Central memory CD8-positive, alpha-beta T cell (primary cell): ENCODE data around the gene VEGFD.

Source experiments
- ATAC-seq: fragments of 150-1000 bp; cut with Tn5 transposase; replicated peaks from 2 replicates; pipeline ENCODE4 v1.10.0; 2022; ENCODE audit warnings: mild to moderate bottlenecking, moderate FRiP score, moderate number of reproducible peaks; ENCODE audit not compliant: poor library complexity, severe bottlenecking; ENCODE audit errors: extremely low read depth
- DNase-seq, 2 donors: peaks; one replicate each; pipeline ENCODE4 v3.0.0; 2021; ENCODE audit warnings: low spot score in 2 of 2
- H3K27ac Mint-ChIP-seq: one replicate; pipeline ENCODE4 v1.8.0; 2022; ENCODE audit warnings: low read depth, mild to moderate bottlenecking, moderate library complexity, mixed read lengths
- H3K27me3 Mint-ChIP-seq: one replicate; pipeline ENCODE4 v1.8.0; 2022; ENCODE audit warnings: mixed read lengths
- H3K36me3 Mint-ChIP-seq: one replicate; pipeline ENCODE4 v1.8.0; 2022; ENCODE audit warnings: mild to moderate bottlenecking, moderate library complexity, mixed read lengths; ENCODE audit not compliant: insufficient read depth
- H3K4me1 Mint-ChIP-seq: one replicate; pipeline ENCODE4 v1.8.0; 2022; ENCODE audit warnings: mixed read lengths
- H3K4me3 Mint-ChIP-seq: one replicate; pipeline ENCODE4 v1.8.0; 2022; ENCODE audit warnings: mild to moderate bottlenecking, moderate library complexity, mixed read lengths
- H3K9me3 Mint-ChIP-seq: one replicate; pipeline ENCODE4 v1.8.0; 2022; ENCODE audit warnings: mixed read lengths

VEGFD gene

DNA sequence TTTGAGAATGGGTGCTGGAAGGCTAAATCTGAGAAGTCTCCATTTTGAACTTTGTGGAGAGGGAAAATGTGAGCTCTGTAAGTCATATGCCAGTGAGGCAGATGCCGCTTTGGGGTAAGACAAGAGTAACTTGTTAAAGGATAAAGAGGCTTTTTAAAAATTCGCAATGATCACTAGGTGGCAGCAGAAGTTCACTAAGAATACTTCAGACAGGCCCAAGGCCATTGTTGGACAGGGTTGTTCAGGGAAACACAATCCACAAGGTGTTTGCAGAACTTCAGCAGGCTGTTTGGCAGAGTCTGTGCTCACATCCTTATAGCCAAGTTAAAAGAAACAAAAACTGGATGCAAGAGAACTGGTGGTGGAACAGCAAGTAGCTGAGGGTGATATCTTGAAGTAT, 35.2 kb downstream of the VEGFD start:
- no peaks in the 10 kb centered on the region for H3K4me1 Mint-ChIP-seq
- peaks cover 4% of the 10 kb centered on the region for H3K27me3 Mint-ChIP-seq
- no peaks in the 10 kb centered on the region for H3K36me3 Mint-ChIP-seq
- no peak overlapping the region for H3K27ac Mint-ChIP-seq
- H3K9me3 Mint-ChIP-seq, result no peaks in the 10 kb centered on the region
- ATAC-seq (no peak), DNase-seq (no peak)
- H3K4me3 Mint-ChIP-seq, result no peak overlapping the region

DNA sequence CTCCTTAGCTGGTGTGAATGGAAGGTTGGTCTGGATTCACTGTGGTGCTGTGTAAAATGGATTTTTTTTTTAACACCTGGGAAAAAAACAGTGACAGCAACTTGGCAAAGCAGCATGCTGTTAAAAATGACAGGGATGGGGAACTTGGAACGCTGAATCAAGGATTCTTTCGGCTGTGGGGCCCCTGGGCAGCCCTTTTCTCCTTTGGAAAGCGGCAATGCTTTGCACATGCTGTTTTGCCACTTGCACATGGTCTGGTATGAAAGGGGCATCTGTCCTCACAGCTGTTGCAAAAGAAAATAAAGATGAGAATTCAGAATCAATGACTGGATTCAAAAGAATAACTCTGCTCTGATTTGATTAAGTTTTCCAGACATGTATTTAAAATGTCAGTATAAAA, 38.2 kb downstream of the VEGFD start:
- Mint-ChIP-seq H3K36me3 (no peaks in the 10 kb centered on the region), H3K9me3 (no peaks in the 10 kb centered on the region), H3K4me3 (no peak overlapping the region), H3K27ac (no peak overlapping the region), H3K4me1 (no peaks in the 10 kb centered on the region), H3K27me3 (peaks cover 16% of the 10 kb centered on the region)
- ATAC-seq (no peak), DNase-seq (no peak)

DNA sequence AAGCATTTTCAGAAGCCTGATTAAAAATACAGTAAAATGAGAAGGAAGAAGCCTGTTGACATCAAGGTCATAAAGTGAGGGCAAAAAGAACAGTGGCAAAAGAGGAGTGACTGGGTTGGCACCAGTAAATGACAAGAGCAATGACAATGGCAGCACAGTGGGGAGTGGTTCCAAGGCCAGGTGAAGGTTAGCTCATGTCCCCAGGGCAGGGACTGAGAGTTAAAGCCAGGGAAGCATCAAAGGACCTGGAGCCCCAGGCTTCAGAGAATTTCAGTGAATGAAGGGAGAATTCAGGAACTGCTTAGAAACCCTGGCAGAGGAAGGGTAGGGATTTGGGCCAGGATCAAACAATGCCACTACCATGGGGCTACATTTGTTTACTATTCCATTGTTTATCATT, 40.1 kb downstream of the VEGFD start:
- H3K4me3 Mint-ChIP-seq, result no peak overlapping the region
- H3K27me3 Mint-ChIP-seq, result peaks cover 24% of the 10 kb centered on the region
- no peaks in the 10 kb centered on the region for H3K9me3 Mint-ChIP-seq
- H3K36me3 Mint-ChIP-seq, result no peaks in the 10 kb centered on the region
- H3K4me1 Mint-ChIP-seq, result no peaks in the 10 kb centered on the region
- DNase-seq (no peak), ATAC-seq (no peak)
- H3K27ac Mint-ChIP-seq, result no peak overlapping the region

DNA sequence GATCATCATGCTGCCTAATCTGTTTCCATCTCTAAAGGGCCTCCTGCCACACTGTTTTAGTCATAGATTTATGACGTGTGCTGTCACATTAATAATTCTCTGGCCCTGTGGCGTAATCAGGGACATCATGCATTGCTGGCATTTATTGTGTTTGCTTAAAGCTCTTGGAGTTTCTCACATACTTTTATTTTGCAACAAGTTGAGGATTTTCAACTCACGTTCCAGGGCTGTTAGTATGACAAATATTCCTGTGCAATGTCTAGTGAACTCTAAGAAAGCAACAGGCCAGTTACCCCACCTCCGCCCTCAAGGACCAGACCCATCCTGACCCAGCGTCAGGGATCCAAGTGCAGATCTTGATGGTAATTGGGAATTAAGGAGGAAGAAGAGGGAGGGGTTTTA, 41.1 kb downstream of the VEGFD start:
- no peaks in the 10 kb centered on the region for H3K9me3 Mint-ChIP-seq
- no peak for DNase-seq

DNA sequence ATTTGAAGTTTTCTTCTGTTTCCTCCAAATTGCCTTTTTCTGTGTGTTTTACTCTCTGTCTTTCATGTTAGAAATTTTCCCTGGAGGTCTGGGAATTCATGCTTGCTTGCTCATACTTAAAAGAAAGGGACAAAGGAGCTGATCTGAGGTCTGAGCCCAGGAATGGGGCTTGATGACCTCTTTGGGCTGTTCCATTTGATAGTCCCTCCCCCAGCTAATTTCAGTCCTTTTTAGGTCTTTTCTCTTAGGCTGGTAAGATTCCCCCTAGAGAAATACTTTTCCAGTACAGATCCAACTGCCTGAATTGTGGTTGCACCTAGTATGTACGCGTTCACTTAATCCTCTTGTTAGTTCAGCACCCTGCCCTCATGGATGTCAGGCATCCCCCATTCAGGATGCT, 43.3 kb downstream of the VEGFD start:
- peaks cover 2% of the 10 kb centered on the region for H3K36me3 Mint-ChIP-seq
- no peak for ATAC-seq
- no peak overlapping the region for H3K4me3 Mint-ChIP-seq
- peaks cover 6% of the 10 kb centered on the region for H3K4me1 Mint-ChIP-seq
- peaks cover 36% of the 10 kb centered on the region for H3K27me3 Mint-ChIP-seq
- H3K9me3 Mint-ChIP-seq, result no peaks in the 10 kb centered on the region
- H3K27ac Mint-ChIP-seq, result no peak overlapping the region
- no peak for DNase-seq

More for the DNA sequence above, 41.1 kb downstream of the VEGFD start:
- Mint-ChIP-seq H3K27me3 (peaks cover 29% of the 10 kb centered on the region), H3K4me3 (no peak overlapping the region), H3K27ac (no peak overlapping the region), H3K4me1 (no peaks in the 10 kb centered on the region), H3K36me3 (no peaks in the 10 kb centered on the region)
- no peak for ATAC-seq

DNA sequence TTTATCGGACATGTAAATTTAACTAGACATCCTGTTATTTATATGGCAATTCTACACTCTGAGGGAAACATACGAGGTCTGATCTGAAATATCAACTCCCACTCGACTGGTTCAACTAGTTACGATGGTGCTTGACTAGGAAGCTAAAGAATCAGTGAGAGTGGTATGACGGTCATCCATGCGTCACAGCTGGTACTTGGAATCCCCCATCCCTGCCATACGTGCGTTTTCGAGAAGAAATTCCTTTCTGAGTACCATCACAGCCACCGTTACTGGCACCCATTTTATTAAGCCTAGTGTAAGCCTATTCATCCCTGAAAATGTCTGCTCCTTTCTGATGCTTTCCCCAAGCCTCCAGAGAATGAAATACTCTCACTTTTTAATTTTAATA, 48.2 kb downstream of the VEGFD start:
- ATAC-seq (peak; percentile 43), DNase-seq (peak; percentile 13 to 46)
- H3K9me3 Mint-ChIP-seq, result no peaks in the 10 kb centered on the region
- H3K27ac Mint-ChIP-seq, result peak overlapping the region; percentile 86
- H3K4me3 Mint-ChIP-seq, result peak overlapping the region; percentile 87
- H3K27me3 Mint-ChIP-seq, result peaks cover 20% of the 10 kb centered on the region
- peaks cover 13% of the 10 kb centered on the region for H3K4me1 Mint-ChIP-seq
- H3K36me3 Mint-ChIP-seq, result peaks cover 10% of the 10 kb centered on the region

DNA sequence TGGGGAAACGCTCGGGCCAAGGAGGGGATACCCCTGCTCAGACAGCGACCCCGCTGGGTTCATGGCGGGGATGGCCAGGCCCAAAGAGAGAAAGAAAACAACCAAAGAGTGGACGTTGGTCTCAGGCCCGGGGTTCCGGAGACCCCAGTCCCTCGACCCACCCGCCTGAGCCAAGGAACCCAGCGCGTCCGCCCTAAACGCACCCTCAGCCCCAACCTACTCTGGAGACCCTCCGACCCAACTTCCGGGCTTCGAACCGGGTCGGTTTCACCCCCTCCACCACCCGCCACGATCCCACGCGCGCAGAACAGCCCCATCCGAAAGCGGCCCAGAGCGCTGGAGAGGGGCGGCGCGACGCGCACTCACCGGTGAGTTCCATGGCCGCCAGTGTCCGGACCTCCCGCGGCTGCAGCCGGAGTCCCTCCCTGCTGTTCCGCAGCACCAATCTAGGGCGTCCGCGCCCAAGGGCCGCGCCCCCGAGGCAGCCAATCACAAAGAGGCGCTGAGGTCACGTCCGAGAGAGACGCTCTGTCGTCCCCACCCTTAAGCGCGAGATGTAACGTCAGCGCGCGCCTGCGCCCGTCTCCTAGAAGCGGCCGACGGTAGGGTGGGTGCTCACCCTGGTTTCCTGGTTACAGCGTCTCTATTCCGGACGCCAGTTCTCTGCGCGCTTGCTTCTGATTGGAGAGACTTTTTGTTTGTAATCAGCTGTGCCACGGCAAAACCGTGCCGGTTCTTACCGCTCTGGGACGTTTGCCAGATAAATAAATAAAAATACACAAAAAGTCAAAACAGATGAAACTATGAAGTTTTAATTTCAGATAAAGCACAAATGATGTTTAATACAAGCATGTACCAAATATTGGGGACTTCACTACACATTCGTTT, 48.8 kb downstream of the VEGFD start, which contains the start of gene PIGA:
PIGA (minus strand) TSS at position 389 of the 888 bp plus-strand sequence. CDS start 3,593 bp downstream, outside the sequence.
- Mint-ChIP-seq H3K27me3 (peaks cover 13% of the 10 kb centered on the region), H3K36me3 (peaks cover 13% of the 10 kb centered on the region), H3K4me3 (peak within 1 kb of the TSS; percentile 87), H3K9me3 (no peaks in the 10 kb centered on the region), H3K4me1 (peaks cover 13% of the 10 kb centered on the region), H3K27ac (peak within 1 kb of the TSS; percentile 86)
- peak; percentile 93 for ATAC-seq
- DNase-seq, result peak; percentile 70 to 88

DNA sequence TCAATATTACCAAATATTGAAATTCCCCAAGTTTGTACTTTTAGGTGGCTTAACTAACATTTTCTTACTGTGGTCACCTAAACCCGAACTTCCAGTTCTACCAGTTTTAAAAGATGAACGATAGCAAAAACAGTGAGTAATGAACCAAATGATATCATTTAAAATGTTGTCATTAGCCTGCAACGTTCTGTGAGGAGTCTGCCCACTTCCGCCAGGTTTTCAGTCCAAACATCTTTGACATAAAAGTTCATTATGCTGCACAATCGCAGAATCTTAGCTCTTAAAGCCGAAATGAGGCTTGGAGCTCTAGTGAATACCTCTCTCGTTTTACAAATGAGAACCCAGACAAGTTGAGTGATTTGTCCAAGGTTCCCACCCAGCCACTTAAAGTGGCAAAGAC, 49.7 kb downstream of the VEGFD start:
- no peak for DNase-seq
- peak overlapping the region; percentile 87 for H3K4me3 Mint-ChIP-seq
- H3K27me3 Mint-ChIP-seq, result peaks cover 12% of the 10 kb centered on the region
- no peaks in the 10 kb centered on the region for H3K9me3 Mint-ChIP-seq
- H3K4me1 Mint-ChIP-seq, result peaks cover 13% of the 10 kb centered on the region
- peaks cover 18% of the 10 kb centered on the region for H3K36me3 Mint-ChIP-seq
- H3K27ac Mint-ChIP-seq, result peak overlapping the region; percentile 86
- ATAC-seq, result peak; percentile 12

DNA sequence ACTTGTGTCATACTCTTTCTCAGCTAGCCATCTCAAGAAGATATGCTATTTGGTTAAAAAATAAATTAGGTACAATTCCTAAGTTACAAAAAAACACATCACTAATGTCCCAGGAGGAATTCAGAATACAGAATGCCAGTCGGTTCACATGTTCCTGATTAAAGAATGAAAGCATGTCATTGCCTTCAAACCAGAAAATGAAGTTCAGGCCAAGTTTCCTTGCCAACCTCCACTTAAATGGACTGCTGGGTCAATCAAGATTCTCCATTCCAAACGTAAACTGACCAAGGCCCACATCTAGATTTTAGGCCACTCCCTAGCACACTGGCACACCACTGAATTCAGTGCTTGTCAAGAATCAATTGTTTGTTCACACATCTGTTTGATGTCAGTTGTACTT, 55.4 kb downstream of the VEGFD start:
- H3K36me3 Mint-ChIP-seq, result peaks cover 18% of the 10 kb centered on the region
- no peak overlapping the region for H3K4me3 Mint-ChIP-seq
- DNase-seq, result no peak
- no peaks in the 10 kb centered on the region for H3K27me3 Mint-ChIP-seq
- ATAC-seq, result no peak
- no peaks in the 10 kb centered on the region for H3K9me3 Mint-ChIP-seq
- H3K27ac Mint-ChIP-seq, result no peak overlapping the region
- H3K4me1 Mint-ChIP-seq, result peaks cover 8% of the 10 kb centered on the region

DNA sequence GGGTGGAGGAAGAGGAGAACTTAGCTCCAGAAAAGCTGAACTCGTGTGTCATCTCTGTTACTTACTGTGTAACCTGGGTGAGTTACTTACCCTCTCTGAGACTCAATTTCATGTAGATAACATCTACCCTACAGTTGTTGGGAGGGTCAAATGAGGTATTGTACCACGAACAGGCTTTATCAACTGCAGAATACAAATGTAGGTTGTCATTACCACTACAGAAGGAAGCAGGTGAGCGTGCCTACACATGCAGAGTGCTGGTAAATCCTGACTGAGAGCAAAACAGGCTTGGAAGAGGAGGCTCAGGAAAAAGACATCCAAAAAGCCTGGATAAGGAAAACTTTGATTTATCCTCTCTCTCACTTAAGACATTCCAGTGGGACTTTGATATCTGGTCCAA, 56.1 kb downstream of the VEGFD start:
- DNase-seq (no peak), ATAC-seq (no peak)
- H3K27ac Mint-ChIP-seq, result no peak overlapping the region
- H3K36me3 Mint-ChIP-seq, result peaks cover 20% of the 10 kb centered on the region
- no peaks in the 10 kb centered on the region for H3K27me3 Mint-ChIP-seq
- H3K4me3 Mint-ChIP-seq, result no peak overlapping the region
- H3K4me1 Mint-ChIP-seq, result peaks cover 8% of the 10 kb centered on the region
- H3K9me3 Mint-ChIP-seq, result no peaks in the 10 kb centered on the region

DNA sequence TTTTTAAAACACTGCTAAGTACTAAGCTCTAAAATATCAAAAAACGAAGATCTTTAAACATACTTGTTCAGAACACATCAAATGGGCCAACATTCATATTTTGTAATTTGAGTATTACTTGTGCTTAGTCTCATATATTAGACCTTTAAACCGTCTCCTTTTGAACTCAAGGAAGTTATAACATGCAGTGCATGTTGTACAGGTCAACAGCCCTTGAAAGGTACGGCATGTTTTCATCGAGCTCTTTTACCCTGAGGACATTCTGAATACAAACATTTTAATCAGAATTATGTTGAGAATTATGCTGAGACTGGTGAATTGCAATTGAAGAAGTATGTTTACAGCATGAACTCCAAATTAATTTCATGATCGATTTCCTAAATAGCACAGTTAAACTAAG, 61.7 kb downstream of the VEGFD start:
- Mint-ChIP-seq H3K9me3 (no peaks in the 10 kb centered on the region), H3K4me3 (no peak overlapping the region), H3K27me3 (no peaks in the 10 kb centered on the region), H3K4me1 (no peaks in the 10 kb centered on the region), H3K36me3 (peaks cover 27% of the 10 kb centered on the region), H3K27ac (no peak overlapping the region)
- DNase-seq (no peak), ATAC-seq (no peak)

DNA sequence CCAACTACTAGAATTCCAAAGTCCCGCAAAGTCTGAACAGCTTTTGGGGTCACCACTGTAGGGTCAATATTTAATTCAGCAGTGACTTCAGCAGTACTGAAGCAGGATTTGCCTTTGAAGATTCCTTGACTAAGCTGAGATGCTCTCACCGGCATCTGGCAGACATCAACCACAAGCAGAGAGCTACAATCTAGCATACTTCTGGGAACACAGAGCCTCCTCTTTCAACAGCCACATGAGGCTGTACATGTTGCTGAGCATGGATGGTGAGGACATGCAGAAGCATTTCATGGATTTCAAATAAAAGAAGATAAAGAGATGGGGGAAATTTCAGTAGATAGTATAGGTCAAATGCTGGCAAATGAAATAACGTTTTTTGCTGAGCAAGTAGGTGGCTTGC, 62.1 kb downstream of the VEGFD start:
- Mint-ChIP-seq H3K27ac (no peak overlapping the region), H3K9me3 (no peaks in the 10 kb centered on the region), H3K36me3 (peaks cover 27% of the 10 kb centered on the region), H3K27me3 (no peaks in the 10 kb centered on the region), H3K4me1 (no peaks in the 10 kb centered on the region), H3K4me3 (no peak overlapping the region)
- ATAC-seq (no peak), DNase-seq (no peak)

DNA sequence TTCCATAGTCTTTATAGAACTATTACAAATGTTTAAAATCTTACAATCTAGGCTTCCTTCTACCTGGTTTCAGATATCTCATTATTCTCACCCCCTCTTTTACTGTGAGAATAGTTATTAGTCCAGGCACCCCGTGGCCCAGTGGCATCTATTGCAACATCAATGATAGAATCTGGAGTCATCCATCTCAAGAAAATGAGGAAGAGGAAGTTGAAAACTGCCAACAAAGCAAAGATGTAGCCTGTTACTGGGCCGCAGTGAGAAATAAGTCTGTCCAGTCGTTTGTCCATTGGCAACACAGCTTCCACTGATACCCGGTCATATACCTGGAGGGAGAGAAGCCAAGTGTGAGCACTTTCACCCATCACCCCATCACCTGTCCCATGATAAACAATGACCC, 62.8 kb downstream of the VEGFD start:
- DNase-seq (no peak), ATAC-seq (no peak)

More for the DNA sequence above, 62.8 kb downstream of the VEGFD start:
- Mint-ChIP-seq H3K4me1 (no peaks in the 10 kb centered on the region), H3K36me3 (peaks cover 27% of the 10 kb centered on the region), H3K4me3 (no peak overlapping the region), H3K27ac (no peak overlapping the region), H3K27me3 (no peaks in the 10 kb centered on the region), H3K9me3 (no peaks in the 10 kb centered on the region)
